ENCODE measurements around the gene LEMD2.

LEMD2 gene

DNA sequence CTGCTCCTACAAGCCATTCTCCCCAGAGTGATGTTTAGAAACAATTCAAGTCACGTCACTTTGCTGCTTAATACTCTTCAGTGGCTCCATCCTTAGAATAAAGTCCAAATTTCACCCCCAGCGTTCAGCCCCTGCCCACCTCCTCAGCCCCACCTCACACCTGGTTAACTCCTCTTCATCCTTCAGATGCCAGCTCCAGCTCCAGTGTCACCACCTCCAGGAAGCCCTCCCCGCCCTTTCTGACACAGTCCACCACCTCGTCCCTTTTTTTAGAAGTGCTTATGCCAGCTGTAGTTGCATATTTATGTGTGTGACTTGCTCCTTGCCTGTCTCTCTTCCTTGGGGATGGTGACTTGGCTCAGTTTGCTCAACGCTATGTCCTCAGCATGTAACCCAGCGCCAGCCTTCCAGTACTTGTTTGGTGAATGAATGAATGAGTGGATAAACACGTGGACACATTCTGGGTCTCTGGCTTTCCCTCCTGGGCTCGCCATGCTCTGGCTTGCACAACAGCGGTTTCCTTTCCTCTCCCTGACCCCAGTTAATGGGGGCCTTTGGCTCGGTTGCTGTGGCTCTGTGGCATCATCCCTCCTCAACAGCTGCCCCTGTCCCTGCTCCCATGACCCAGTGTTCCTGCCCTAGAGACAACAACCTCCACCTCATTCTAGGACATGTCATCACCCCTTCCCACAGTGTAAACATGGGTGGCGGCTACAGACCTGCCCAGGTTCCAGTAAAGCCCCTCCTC lies 38.5 kb downstream of the LEMD2 start:
- H3K4me1 ChIP-seq (ENCODE audit: insufficient read depth, low read length), result peaks cover 30% of the 10 kb centered on the region
- H3K4me3 ChIP-seq (ENCODE audit: low read length), result no peak overlapping the region
- H3K36me3 ChIP-seq (ENCODE audit: insufficient read depth, low read length), result no peaks in the 10 kb centered on the region
- no peaks in the 10 kb centered on the region for H3K9me3 ChIP-seq (ENCODE audit: low read length)
- H3K27me3 ChIP-seq (ENCODE audit: insufficient read depth, low read length), result no peaks in the 10 kb centered on the region
- H2AFZ ChIP-seq (ENCODE audit: low read depth, low read length), result no peak overlapping the region

DNA sequence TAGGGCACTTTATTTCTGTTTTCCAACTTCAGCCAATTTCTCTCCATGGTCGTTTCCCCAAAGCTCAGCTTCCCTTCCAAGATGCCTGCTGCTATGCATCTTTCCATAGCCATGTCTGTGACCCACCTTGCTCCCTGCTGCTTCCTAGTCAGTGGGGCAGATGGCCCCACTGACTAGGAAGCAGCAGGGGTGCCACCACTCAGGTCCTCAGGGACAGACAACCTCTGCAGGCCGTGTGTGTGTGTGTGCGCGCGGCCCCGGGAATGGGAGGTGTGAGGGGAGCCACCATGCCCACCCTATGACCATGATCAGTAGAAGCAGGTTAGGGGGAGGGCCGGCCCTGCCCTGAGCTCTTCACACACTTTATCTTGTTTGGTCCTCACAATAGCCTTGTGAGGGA lies 39.5 kb downstream of the LEMD2 start:
- no peak overlapping the region for H3K4me3 ChIP-seq (ENCODE audit: low read length)
- H2AFZ ChIP-seq (ENCODE audit: low read depth, low read length), result no peak overlapping the region
- no peaks in the 10 kb centered on the region for H3K9me3 ChIP-seq (ENCODE audit: low read length)
- H3K36me3 ChIP-seq (ENCODE audit: insufficient read depth, low read length), result no peaks in the 10 kb centered on the region
- peaks cover 39% of the 10 kb centered on the region for H3K4me1 ChIP-seq (ENCODE audit: insufficient read depth, low read length)
- no peaks in the 10 kb centered on the region for H3K27me3 ChIP-seq (ENCODE audit: insufficient read depth, low read length)

DNA sequence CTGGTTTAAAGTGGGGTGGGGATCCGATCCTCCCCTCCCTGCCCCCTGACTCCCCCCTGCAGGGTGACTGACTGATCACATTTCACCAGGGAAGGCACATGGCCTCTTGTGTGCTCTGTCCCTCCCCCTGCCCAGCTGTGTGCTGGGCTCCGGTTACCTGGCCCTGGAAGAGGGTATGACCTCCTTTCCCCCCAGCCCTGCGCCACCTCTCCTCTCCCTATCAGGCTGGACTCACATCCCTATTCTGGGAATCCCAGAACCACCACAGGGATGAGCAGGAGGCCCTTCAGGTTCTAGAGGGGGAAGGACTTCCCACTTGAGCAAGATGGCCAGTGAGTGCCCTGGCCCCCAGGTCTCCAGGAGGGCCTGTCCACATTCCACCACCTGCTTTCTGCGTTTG lies 40.1 kb downstream of the LEMD2 start:
- no peaks in the 10 kb centered on the region for H3K27me3 ChIP-seq (ENCODE audit: insufficient read depth, low read length)
- H2AFZ ChIP-seq (ENCODE audit: low read depth, low read length), result no peak overlapping the region
- H3K4me3 ChIP-seq (ENCODE audit: low read length), result no peak overlapping the region
- H3K4me1 ChIP-seq (ENCODE audit: insufficient read depth, low read length), result peaks cover 39% of the 10 kb centered on the region
- no peaks in the 10 kb centered on the region for H3K36me3 ChIP-seq (ENCODE audit: insufficient read depth, low read length)
- no peaks in the 10 kb centered on the region for H3K9me3 ChIP-seq (ENCODE audit: low read length)

DNA sequence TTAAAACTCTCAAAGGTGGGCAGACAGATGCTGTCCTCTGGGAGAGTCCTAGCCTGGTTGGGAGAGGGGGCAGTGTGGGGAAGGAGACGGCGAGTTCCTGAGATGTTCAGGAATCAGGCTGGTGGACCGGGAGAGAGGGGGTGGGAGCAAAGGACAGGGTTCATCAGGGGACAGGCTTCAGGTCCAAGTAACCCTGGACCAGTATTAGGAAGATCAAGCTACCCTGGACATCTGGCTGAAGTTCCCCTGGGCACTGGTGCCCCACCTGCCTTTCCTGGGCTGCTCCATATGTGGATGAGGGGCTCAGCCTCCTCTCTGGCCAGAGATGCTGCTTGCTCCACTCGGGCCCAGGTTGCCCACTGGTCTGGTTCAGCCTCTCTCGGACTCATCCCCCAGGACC lies 41.1 kb downstream of the LEMD2 start:
- H3K9me3 ChIP-seq (ENCODE audit: low read length), result no peaks in the 10 kb centered on the region
- H3K4me3 ChIP-seq (ENCODE audit: low read length), result no peak overlapping the region
- no peak overlapping the region for H2AFZ ChIP-seq (ENCODE audit: low read depth, low read length)
- H3K27me3 ChIP-seq (ENCODE audit: insufficient read depth, low read length), result no peaks in the 10 kb centered on the region
- H3K36me3 ChIP-seq (ENCODE audit: insufficient read depth, low read length), result no peaks in the 10 kb centered on the region
- peaks cover 39% of the 10 kb centered on the region for H3K4me1 ChIP-seq (ENCODE audit: insufficient read depth, low read length)

DNA sequence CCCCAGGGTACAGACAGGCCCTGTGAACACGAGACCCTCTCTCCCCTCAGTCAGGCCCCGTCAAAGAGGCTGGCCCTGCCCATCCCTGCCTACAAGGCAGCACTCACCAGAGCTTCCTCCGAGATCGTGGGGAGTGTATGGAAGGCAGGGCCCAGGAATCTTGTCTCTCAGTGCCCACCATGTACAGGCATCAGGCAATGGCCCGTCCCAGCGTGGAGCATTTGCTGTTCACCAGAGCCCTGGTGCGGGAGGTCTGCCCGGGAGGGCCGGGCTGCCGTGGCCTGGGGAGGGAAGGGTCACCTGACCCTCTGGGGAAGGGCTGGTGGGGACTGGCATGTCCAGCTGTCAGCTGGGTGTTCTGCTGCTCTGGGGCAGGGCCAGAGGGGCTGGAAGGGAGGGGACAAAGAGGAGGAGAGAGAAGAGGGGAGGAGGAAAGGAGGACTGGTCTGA lies 42.3 kb downstream of the LEMD2 start, which contains the start of gene IP6K3:
IP6K3 (minus strand) TSS at position 255 of the 450 bp plus-strand sequence. CDS start 11,429 bp downstream, outside the sequence.
- Histone ChIP-seq H3K27me3 (ENCODE audit: insufficient read depth, low read length) (peaks cover 4% of the 10 kb centered on the region), H3K9me3 (ENCODE audit: low read length) (no peaks in the 10 kb centered on the region), H2AFZ (ENCODE audit: low read depth, low read length) (no peak within 1 kb of the TSS), H3K4me1 (ENCODE audit: insufficient read depth, low read length) (peaks cover 29% of the 10 kb centered on the region), H3K36me3 (ENCODE audit: insufficient read depth, low read length) (no peaks in the 10 kb centered on the region), H3K4me3 (ENCODE audit: low read length) (no peak within 1 kb of the TSS)

DNA sequence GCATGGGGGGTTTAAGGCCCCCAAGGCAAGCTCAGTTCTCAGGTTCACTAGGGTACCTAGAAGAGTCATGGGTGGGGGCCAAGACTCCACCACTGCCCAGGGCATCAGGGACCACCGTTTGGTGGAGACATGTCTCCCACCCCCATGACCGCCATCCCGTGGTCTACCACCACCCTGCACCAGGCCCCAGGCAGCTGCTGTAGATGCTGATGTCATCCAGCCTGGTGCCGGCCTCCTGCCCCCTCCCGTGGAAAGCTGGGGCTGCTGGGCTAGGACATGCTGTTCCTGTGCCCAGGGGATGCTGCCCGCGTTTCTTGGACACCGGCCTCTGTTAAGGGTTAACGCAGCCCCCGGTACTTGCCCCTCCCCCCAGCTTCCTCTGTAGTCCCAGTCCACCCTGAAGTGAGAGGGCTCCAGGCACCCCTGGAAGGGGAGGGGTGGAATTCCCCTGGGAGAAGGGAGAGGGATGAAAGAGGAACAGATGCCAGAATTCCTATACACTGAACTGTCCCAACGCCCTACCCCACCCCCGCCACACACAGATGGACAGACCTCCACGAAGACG lies 42.8 kb downstream of the LEMD2 start:
- Histone ChIP-seq H3K4me1 (ENCODE audit: insufficient read depth, low read length) (peaks cover 28% of the 10 kb centered on the region), H2AFZ (ENCODE audit: low read depth, low read length) (no peak overlapping the region), H3K36me3 (ENCODE audit: insufficient read depth, low read length) (no peaks in the 10 kb centered on the region), H3K9me3 (ENCODE audit: low read length) (no peaks in the 10 kb centered on the region), H3K4me3 (ENCODE audit: low read length) (no peak overlapping the region), H3K27me3 (ENCODE audit: insufficient read depth, low read length) (peaks cover 4% of the 10 kb centered on the region)

DNA sequence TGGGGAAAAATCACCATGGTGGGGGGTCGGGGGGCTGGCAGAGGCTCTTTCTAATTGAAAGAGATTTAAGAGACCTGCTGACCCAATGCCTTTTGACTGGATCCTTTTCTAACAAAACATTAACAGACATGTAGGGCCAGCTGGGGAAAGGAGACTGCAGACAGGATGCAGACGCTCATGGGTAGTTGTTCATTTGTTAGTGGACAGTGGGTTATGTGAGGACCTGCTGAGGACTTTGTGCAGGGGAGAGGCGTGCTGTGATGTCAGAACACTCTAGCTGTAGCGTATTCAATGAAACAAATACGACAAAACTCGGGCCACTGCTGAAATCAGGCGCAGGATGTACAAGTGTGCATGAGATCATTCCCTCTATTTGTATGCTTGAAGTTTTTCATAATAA lies 43.4 kb downstream of the LEMD2 start:
- Histone ChIP-seq H2AFZ (ENCODE audit: low read depth, low read length) (no peak overlapping the region), H3K4me1 (ENCODE audit: insufficient read depth, low read length) (peaks cover 28% of the 10 kb centered on the region), H3K36me3 (ENCODE audit: insufficient read depth, low read length) (no peaks in the 10 kb centered on the region), H3K4me3 (ENCODE audit: low read length) (no peak overlapping the region), H3K9me3 (ENCODE audit: low read length) (no peaks in the 10 kb centered on the region), H3K27me3 (ENCODE audit: insufficient read depth, low read length) (peaks cover 4% of the 10 kb centered on the region)

DNA sequence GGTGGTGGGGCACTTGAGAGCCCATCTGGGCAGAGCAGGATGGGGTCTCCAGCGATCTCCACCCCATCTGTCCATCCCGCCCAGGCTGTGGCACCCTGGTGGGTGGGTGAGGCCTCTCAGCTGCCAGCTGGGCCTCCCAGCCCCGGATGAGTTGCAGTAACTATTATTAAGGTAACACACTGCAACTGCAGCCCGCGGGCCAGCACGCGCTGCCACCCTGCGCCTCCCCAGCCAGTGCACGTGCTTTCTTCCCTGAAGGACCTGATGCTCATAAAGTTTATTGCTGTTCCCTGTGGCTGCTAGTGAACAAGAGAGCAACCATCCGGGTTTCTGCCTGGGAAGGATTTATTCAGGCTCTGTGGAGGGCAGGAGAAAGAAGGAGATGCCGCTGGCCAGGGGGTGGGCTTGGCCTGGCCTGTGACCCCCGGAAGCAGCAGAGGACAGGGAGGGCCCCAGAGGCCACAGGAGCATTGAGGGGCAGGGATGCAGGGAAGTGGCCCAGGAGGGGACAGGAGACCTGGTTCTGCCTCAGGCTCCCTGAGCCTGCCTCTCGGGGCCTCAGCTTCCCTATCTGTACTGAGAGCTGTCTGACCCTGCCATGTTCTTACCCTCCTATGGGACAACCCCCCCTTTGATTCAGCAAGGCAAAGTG lies 43.9 kb downstream of the LEMD2 start:
- peaks cover 4% of the 10 kb centered on the region for H3K27me3 ChIP-seq (ENCODE audit: insufficient read depth, low read length)
- no peaks in the 10 kb centered on the region for H3K36me3 ChIP-seq (ENCODE audit: insufficient read depth, low read length)
- no peak overlapping the region for H2AFZ ChIP-seq (ENCODE audit: low read depth, low read length)
- no peaks in the 10 kb centered on the region for H3K9me3 ChIP-seq (ENCODE audit: low read length)
- H3K4me3 ChIP-seq (ENCODE audit: low read length), result no peak overlapping the region
- H3K4me1 ChIP-seq (ENCODE audit: insufficient read depth, low read length), result peaks cover 28% of the 10 kb centered on the region

DNA sequence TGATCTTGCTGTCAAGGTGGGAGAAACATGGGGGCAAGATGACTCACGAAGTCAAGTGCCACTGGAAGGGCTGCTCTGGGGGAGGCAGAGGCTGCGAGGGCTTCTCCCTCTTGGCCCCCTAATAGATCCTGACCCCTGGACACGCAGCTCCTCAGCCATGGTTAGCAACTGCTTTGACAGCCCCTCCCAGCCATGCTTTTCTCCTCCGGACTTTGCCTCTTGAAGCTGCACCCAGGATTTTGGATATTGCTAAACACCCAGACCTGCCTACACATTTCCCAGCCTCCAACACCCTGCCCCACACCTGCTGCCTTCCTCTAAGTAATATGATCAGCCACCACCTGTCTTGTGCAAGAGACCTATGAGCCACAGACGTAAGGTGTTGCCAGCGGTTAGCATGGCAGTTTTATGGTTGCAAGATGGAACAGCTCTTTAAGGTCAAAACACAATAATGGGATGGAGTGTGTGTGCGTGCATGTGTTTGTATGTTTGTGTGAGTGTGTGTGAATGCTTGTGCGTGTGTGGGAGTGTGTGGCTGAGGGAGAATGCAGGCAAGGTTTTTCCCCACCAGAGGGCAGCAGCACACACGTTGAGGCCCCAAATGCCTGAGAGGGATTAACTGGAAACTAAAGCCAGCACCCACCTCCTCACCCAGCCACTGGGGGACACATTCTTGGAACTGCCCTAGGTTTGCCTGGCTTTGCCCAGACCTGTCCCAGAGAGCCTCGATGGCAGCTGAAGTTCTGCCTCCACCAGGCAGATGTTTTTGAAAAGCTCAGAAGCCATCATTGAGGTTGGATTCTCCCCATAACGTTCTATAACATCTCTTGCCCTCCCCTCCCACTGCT lies 44.7 kb downstream of the LEMD2 start:
- Histone ChIP-seq H3K9me3 (ENCODE audit: low read length) (no peaks in the 10 kb centered on the region), H2AFZ (ENCODE audit: low read depth, low read length) (no peak overlapping the region), H3K4me3 (ENCODE audit: low read length) (no peak overlapping the region), H3K36me3 (ENCODE audit: insufficient read depth, low read length) (no peaks in the 10 kb centered on the region), H3K4me1 (ENCODE audit: insufficient read depth, low read length) (peaks cover 28% of the 10 kb centered on the region), H3K27me3 (ENCODE audit: insufficient read depth, low read length) (peaks cover 4% of the 10 kb centered on the region)

DNA sequence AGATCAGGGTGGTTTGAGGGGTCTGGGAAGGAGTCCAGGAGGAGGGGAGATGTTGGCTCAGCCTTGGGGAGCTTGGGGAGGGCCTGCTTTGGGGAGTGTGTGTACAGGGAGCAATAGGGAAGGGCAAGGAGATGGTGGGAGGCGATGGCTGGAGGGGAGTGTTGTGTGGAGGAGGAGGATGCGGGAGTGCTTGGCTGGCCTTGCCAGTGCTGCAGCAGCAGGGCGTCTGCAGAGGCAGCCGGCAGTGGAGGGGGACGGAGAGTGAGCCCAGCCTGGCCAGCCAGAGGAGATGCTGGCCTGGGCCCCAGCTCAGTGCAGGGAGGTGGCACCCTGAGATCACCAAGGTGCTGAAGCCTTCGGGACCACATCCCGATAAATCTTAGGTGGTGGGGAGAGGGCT lies 46.1 kb downstream of the LEMD2 start:
- Histone ChIP-seq H3K27me3 (ENCODE audit: insufficient read depth, low read length) (peaks cover 9% of the 10 kb centered on the region), H3K4me3 (ENCODE audit: low read length) (no peak overlapping the region), H3K9me3 (ENCODE audit: low read length) (no peaks in the 10 kb centered on the region), H3K4me1 (ENCODE audit: insufficient read depth, low read length) (peaks cover 26% of the 10 kb centered on the region), H3K36me3 (ENCODE audit: insufficient read depth, low read length) (no peaks in the 10 kb centered on the region), H2AFZ (ENCODE audit: low read depth, low read length) (no peak overlapping the region)

DNA sequence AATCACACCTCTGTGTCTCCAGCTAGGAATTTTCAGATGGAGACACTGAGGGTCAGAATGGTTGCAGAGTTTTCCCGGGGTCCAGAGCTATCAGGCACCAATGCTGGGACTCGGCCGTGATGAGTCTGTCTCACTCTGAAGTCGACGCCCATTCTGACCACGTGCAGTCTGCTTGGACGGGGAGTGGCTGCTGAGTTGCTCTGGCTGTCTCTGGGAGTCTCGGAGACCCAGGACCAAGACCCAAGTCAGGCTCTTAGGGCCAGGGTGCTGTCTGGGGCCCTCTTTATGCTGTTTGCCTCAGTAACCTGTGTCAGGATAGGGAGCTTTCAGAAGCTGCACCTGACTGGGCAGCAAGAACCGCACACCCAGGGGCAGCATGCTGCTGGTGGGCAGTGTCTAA lies 46.8 kb downstream of the LEMD2 start:
- Histone ChIP-seq H3K9me3 (ENCODE audit: low read length) (no peaks in the 10 kb centered on the region), H3K4me1 (ENCODE audit: insufficient read depth, low read length) (peaks cover 24% of the 10 kb centered on the region), H3K27me3 (ENCODE audit: insufficient read depth, low read length) (peaks cover 9% of the 10 kb centered on the region), H3K36me3 (ENCODE audit: insufficient read depth, low read length) (no peaks in the 10 kb centered on the region), H2AFZ (ENCODE audit: low read depth, low read length) (no peak overlapping the region), H3K4me3 (ENCODE audit: low read length) (no peak overlapping the region)

DNA sequence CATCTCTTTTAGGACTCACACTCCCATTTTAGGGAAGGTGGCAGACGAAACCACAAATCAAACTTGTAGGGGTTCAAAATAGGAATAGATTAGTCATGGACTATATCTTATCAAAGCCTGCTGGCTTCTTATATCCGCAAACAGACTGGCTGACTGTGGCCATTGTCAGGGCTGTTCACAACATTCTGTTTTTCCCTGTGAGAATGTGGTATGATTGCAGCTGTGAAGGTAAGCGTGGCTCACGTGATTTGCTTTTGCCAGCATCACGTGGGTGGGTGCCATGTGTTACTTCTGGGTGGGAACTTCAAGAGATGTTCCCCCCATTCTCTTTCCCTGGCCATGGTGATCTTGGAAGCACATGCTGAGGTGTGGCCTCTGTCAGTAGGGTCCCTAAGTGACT lies 48.1 kb downstream of the LEMD2 start:
- Histone ChIP-seq H3K36me3 (ENCODE audit: insufficient read depth, low read length) (no peaks in the 10 kb centered on the region), H3K4me1 (ENCODE audit: insufficient read depth, low read length) (peaks cover 11% of the 10 kb centered on the region), H3K4me3 (ENCODE audit: low read length) (no peak overlapping the region), H2AFZ (ENCODE audit: low read depth, low read length) (no peak overlapping the region), H3K27me3 (ENCODE audit: insufficient read depth, low read length) (peaks cover 9% of the 10 kb centered on the region), H3K9me3 (ENCODE audit: low read length) (no peaks in the 10 kb centered on the region)

DNA sequence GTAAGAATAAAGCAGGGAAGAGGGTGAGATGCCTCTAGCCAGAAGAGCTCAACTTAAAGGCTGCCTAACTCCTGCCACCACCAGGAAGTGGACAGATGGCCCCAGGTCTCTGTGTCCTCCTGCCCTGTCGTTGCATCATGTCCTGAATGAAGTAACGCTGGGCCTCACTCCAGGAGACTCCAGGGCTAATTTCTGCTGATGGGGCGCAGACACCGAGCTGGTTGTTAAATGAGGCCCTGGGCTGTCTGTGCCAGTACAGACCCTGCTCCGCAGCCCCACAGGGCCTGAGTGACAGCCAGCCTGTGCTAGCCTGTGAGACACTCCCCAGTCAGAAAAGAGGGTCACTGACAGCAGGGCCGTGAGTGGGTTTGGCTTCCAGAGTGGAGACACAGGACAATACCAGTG lies 48.7 kb downstream of the LEMD2 start:
- H3K9me3 ChIP-seq (ENCODE audit: low read length), result no peaks in the 10 kb centered on the region
- H3K36me3 ChIP-seq (ENCODE audit: insufficient read depth, low read length), result no peaks in the 10 kb centered on the region
- H2AFZ ChIP-seq (ENCODE audit: low read depth, low read length), result no peak overlapping the region
- peaks cover 9% of the 10 kb centered on the region for H3K27me3 ChIP-seq (ENCODE audit: insufficient read depth, low read length)
- peaks cover 6% of the 10 kb centered on the region for H3K4me1 ChIP-seq (ENCODE audit: insufficient read depth, low read length)
- H3K4me3 ChIP-seq (ENCODE audit: low read length), result no peak overlapping the region

Data from neuron (in vitro differentiated cells).